Ishikawa (cell line): ENCODE data around the gene CUEDC1.
A peak's percentile ranks its signal among the peaks of the same experiment; 100 is the strongest.

Experiments
- CEBPB ChIP-seq: IDR thresholded peaks from 2 replicates; pipeline ENCODE4 v1.6.1; 2012
- CREB1 ChIP-seq: IDR thresholded peaks from 2 replicates; pipeline ENCODE4 v1.6.1; 2012; ENCODE audit warnings: low read depth
- EP300 ChIP-seq: IDR thresholded peaks from 2 replicates; pipeline ENCODE4 v1.6.1; 2012; ENCODE audit warnings: borderline replicate concordance
- RAD21 ChIP-seq: IDR thresholded peaks from 2 replicates; pipeline ENCODE4 v1.6.1; 2012; ENCODE audit warnings: low read depth
- TAF1 ChIP-seq: IDR thresholded peaks from 2 replicates; pipeline ENCODE4 v1.6.1; 2012; ENCODE audit warnings: low read depth, mild to moderate bottlenecking
- TEAD4 ChIP-seq: IDR thresholded peaks from 2 replicates; pipeline ENCODE4 v1.6.1; 2012
- YY1 ChIP-seq: IDR thresholded peaks from 2 replicates; pipeline ENCODE4 v1.6.1; 2012; ENCODE audit warnings: low read depth
- TF ChIP-seq, protein P1 (sequence below): IDR thresholded peaks from 2 replicates; pipeline ENCODE4 v1.6.1; 2012
- TF ChIP-seq, protein P2 (sequence below): IDR thresholded peaks from 2 replicates; pipeline ENCODE4 v1.6.1; 2012
- TF ChIP-seq, protein P3 (sequence below): IDR thresholded peaks from 2 replicates; pipeline ENCODE4 v1.6.1; 2012; ENCODE audit warnings: low read depth, mild to moderate bottlenecking

DNA sequence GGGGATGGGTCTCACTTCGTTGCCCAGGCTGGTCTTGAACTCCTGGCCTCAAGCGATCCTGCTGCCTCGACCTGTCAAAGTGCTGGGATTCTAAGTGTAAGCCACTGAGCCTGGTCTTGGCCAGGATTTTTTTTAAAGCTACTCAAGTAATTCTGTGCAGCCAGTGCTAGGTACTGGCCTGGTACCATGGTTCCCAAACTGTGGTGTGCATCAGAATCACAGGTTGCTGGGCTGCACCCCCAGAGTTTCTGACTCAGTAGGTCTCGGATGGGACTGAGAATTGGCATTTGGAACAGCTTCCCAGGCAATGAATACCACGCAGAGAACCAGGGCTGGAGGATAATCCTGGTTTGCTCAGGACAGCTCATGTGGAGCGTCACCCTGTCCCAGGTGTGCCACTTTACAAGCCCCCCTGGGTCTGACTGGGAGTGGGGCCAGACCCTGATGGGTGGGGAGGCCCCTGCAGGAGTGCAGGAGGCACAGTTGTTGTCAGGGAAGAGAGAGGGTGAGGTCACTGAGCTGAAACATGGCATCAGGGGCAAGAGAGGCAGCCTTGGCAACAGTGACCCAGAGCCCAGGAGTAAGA lies 94.7 kb downstream of the CUEDC1 start:
- TF ChIP-seq TEAD4 (peak; percentile 49), EP300 (no peak), CREB1 (no peak; the same call in 1 of the 2 replicates), RAD21 (no peak; the same call in 1 of the 2 replicates), CEBPB (no peak), TAF1 (no peak), YY1 (no peak)
- TF ChIP-seq, protein P1, sequence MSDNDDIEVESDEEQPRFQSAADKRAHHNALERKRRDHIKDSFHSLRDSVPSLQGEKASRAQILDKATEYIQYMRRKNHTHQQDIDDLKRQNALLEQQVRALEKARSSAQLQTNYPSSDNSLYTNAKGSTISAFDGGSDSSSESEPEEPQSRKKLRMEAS = no peak
- TF ChIP-seq, protein P2, sequence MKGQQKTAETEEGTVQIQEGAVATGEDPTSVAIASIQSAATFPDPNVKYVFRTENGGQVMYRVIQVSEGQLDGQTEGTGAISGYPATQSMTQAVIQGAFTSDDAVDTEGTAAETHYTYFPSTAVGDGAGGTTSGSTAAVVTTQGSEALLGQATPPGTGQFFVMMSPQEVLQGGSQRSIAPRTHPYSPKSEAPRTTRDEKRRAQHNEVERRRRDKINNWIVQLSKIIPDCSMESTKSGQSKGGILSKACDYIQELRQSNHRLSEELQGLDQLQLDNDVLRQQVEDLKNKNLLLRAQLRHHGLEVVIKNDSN = no peak
- TF ChIP-seq, protein P3, sequence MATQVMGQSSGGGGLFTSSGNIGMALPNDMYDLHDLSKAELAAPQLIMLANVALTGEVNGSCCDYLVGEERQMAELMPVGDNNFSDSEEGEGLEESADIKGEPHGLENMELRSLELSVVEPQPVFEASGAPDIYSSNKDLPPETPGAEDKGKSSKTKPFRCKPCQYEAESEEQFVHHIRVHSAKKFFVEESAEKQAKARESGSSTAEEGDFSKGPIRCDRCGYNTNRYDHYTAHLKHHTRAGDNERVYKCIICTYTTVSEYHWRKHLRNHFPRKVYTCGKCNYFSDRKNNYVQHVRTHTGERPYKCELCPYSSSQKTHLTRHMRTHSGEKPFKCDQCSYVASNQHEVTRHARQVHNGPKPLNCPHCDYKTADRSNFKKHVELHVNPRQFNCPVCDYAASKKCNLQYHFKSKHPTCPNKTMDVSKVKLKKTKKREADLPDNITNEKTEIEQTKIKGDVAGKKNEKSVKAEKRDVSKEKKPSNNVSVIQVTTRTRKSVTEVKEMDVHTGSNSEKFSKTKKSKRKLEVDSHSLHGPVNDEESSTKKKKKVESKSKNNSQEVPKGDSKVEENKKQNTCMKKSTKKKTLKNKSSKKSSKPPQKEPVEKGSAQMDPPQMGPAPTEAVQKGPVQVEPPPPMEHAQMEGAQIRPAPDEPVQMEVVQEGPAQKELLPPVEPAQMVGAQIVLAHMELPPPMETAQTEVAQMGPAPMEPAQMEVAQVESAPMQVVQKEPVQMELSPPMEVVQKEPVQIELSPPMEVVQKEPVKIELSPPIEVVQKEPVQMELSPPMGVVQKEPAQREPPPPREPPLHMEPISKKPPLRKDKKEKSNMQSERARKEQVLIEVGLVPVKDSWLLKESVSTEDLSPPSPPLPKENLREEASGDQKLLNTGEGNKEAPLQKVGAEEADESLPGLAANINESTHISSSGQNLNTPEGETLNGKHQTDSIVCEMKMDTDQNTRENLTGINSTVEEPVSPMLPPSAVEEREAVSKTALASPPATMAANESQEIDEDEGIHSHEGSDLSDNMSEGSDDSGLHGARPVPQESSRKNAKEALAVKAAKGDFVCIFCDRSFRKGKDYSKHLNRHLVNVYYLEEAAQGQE = no peak
